Measurements from ENCODE around the gene EIF4H.
"Not testable (repeated sequence)": the region's sequence is repeated elsewhere in the genome, so short reads cannot be mapped to it uniquely, and the experiment has no call there.

EIF4H gene

GRCh38 chr7:74223711-74224510, 49.8 kb downstream of the EIF4H start:
- DNase-seq (ENCODE audit: low spot score) (no peak), FAIRE-seq (no peak)

DNA sequence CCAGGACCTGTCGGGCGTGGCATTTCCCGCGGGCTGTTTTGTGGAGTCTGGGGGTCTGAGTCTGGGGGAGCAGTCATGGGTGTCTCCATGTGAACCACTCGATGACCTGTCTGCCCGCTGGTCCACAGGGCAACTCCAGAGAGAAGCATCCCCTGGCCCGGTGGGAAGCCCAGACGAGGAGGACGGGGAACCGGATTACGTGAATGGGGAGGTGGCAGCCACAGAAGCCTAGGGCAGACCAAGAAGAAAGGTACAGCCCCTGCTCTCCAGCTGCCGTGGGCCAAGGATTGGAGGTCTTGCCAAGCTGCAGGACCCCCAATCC, 50.3 kb downstream of the EIF4H start:
- FAIRE-seq (no peak), DNase-seq (ENCODE audit: low spot score) (no peak)

- not testable (repeated sequence) for DNase-seq (ENCODE audit: low spot score); FAIRE-seq
These were observed 50.8 kb downstream of the EIF4H start for GRCh38 chr7:74224907-74225306.

GRCh38 chr7:74225400-74225799, 51.2 kb downstream of the EIF4H start:
- no peak for FAIRE-seq

GRCh38 chr7:74226633-74227032, 52.5 kb downstream of the EIF4H start:
- no peak for DNase-seq (ENCODE audit: low spot score)
- FAIRE-seq = no peak

More at GRCh38 chr7:74225400-74225799, 51.2 kb downstream of the EIF4H start:
- no peak for DNase-seq (ENCODE audit: low spot score)

DNA sequence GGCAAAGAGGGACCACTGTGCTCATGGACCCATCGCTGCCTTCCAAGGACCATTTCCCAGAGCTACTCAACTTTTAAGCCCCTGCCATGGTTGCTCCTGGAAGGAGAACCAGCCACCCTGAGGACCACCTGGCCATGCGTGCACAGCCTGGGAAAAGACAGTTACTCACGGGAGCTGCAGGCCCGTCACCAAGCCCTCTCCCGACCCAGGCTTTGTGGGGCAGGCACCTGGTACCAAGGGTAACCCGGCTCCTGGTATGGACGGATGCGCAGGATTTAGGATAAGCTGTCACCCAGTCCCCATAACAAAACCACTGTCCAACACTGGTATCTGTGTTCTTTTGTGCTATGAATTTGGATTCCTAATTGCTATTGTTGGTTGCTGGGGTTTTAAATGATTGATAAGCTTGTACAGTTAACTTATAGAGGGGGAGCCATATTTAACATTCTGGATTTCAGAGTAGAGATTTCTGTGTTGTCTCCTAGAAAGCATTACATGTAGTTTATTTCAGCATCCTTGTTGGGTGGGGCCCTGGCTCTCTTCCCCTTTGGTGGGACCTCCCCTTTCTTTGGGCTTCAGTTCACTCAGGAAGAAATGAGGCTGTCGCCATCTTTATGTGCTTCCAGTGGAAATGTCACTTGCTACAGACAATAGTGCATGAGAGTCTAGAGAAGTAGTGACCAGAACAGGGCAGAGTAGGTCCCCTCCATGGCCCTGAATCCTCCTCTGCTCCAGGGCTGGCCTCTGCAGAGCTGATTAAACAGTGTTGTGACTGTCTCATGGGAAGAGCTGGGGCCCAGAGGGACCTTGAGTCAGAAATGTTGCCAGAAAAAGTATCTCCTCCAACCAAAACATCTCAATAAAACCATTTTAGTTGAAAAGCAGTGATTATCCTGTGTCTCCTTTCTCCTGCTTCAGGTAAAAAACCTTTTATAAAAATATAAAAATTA, 55.1 kb downstream of the EIF4H start:
- DNase-seq (ENCODE audit: low spot score) (no peak), FAIRE-seq (no peak)

DNA sequence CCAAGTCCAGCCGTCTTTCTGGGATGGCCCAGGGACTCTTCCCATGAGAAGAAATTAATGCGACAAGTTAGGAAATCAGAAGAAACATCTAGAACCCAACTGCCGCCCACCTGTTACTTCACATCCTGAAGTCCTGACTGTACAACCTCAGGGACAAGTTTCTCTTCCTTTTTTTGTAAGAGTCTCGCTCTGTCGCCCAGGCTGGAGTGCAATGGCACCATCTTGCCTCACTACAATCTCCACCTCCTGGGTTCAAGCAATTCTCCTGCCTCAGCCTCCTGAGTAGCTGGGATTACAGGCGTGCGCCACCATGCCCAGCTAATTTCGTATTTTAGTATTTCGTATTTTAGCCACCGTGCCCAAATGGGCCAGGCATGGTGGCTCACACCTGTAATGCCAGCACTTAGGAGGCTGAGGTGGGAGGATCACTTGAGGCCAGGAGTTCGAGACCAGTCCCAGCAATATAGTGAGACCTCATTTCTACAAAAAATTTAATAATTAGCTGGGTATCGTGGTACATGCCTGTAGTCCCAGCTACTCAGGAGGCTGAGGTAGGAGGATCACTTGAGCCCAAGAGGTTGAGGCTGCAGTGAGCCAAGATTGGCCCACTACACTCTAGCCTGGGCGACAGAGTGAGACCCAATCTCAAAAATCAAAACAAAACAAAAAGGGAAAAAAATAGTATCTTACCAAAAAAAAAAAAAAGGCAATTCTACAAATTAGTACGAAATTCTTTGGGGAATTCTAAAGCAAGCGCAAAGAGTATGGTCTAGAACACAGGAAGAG, 56.5 kb downstream of the EIF4H start:
- DNase-seq (ENCODE audit: low spot score) = no peak

GRCh38 chr7:74231232-74231590, 57.1 kb downstream of the EIF4H start:
- DNase-seq (ENCODE audit: low spot score) = no peak
- FAIRE-seq = no peak

More for the DNA sequence above, 56.5 kb downstream of the EIF4H start:
- no peak for FAIRE-seq

DNA sequence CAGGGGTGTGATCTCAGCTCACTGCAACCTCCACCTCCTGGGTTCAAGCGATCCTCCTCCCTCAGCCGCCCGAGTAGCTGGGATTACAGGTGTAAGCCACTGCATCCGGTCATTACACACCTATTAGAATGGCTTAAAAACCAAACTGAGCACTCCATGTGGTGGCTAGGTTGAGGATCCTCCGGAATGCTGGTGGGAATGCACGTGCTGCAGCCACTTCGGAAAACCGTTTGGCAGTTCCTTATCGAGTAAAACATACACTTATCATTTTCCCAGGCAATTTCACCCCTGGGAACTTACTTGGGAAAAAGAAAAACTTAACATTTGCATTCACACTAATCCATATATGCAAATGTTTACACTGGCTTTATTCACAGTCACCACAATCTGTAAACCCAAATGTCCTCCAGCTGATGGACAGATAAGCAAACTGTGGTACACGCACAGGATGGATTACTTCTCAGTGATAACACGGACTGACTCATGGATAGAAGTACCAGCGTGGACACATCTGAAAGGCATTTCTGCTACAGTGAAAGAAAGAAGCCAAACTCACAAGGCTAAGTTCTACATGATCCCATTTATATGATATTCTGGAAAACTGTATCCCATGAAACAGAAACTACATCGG, 59.6 kb downstream of the EIF4H start:
- FAIRE-seq (no peak), DNase-seq (ENCODE audit: low spot score) (no peak)

- DNase-seq (ENCODE audit: low spot score) (no peak), FAIRE-seq (no peak)
These were observed 61.5 kb downstream of the EIF4H start for GRCh38 chr7:74235518-74236268.

DNA sequence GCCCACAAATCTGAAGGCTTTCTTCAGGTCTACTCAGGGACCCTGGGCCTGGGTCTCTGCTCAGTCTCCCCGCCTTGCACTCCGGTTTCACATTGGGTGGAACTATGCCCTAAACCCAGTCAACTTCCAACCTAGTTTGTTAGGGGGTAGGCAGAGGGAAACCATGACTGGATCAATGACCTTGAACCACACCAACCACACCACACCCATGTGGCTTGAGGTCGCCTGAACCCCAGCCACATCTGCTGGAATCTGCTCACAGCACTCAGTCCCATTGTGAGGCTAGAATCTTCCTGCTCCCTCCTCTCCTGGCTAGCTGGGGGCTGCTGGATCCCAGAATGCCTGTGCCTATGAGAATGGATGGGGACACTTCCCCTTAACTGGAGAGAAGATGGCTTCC, 62.1 kb downstream of the EIF4H start:
- DNase-seq (ENCODE audit: low spot score) = no peak
- no peak for FAIRE-seq

GRCh38 chr7:74240482-74240881, 66.3 kb downstream of the EIF4H start:
- no peak for FAIRE-seq

DNA sequence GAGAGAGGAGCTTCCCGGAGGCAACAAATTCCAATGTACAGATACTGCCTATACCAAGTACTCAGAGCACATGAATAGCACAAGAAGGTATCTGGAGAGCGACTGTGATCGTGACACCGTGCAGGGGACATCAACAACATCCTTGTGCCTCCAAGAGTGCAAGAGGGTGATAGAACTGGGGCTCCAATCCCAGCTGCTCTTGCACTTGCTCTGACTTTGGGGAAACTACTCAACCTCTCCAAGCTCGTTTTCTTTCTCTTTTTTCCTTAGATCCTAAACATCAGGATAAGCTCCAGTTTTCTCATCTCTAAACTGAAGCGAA, 67.9 kb downstream of the EIF4H start:
- no peak for DNase-seq (ENCODE audit: low spot score)
- no peak for FAIRE-seq

More at GRCh38 chr7:74240482-74240881, 66.3 kb downstream of the EIF4H start:
- no peak for DNase-seq (ENCODE audit: low spot score)

- no peak for FAIRE-seq
- DNase-seq (ENCODE audit: low spot score) = no peak
These were observed 72.3 kb downstream of the EIF4H start for GRCh38 chr7:74246497-74246896.
